HG03064 (cell line): ENCODE data around the gene ACKR3.

Experiments used
- ATAC-seq: cut with Tn5 transposase; IDR thresholded peaks from one replicate; pipeline ENCODE4 v1.9.1; 2021; ENCODE audit warnings: low read depth; ENCODE audit not compliant: unreplicated experiment

Gene ACKR3

DNA sequence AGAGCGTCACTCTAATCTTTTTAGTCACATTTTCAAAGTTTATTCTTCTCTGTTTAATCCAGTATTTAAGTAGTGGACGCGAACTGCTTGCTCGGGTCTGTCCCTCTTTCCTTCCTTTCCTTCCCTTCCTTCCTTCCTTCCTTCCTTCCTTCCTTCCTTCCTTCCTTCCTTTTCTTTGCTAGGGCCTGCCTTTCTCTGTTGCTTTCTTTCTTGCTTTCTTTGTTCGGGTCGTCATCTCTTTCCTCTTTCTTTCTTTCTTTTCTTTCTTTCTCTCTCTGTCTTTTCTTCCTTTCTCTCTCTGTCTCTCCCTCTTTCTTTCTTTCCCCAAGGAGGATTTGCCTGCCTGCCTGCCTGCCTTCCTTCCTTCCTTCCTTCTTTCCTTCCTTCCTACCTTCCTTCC lies 3.0 kb upstream of the ACKR3 start:
- no peak for ATAC-seq

DNA sequence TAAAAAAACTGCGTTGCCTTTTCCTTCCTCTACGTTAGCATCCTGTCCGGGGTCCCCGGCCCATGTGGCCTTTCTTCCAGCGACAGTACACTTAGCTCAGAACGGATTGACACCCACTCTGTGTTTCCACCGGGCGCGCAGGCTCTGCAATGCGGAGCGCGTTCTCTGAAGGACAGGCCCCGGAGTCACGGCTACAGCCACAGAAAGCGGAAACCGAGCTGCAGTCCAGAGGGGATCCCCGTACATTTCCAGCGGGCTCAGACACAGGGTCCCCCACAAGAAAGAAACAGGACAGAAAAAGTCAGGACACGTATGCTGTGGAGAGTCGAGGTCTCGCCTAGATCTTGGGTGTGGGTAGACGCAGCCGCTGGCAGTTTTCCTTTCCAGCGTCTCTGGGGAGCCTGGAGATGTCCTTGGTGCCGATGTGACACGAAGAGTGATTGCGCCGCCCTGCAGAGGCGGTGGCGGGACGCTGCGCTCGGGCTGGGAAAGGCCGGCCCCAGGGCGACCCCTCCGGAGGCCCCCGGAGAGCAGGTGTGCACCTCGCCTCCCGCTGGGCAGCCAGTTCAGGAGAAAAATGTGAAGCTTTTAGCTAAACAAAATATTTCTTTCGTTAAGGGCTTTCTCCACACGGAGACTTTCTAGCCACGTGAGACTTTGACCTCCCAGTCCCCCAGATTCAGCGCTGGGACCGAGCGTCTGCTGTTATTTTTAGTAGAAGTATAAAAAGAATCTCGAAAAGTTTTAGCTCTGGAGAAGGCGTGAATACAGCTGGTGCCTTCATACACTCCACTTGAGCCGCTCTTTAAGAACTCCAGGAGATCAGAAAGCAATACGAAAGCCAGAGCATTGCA lies 1.3 kb upstream of the ACKR3 start:
- peak; percentile 38 for ATAC-seq

DNA sequence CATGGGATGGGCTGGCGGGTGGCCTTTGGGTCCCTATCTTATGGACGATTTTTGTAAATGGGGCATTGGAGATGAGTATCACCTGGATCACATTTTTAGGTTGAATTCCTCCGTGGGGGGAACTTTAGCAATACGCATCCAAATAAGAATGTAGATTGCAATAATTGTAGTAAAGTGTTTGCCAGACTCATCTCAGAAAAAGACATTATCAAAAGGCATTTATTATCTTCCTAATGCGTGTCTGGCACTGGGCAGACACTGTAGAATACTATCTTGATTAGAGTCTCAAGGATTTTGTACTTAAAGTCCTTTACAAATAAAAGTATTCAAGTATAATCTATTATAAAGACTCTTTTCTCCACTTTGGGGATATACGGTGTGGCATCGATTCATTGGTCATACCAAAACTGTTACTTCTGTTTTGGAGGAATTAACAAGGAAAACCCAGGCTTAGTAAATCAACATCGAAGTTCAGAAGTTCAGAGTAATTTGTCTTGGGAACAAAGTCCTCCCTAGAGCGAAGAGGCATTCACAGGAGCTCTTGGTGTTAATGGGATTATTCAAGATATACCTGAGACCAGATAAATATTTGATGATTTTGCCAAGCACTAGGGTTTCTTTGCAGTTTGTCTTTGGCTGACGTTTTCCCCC lies 578 bp upstream of the ACKR3 start:
- no peak for ATAC-seq

DNA sequence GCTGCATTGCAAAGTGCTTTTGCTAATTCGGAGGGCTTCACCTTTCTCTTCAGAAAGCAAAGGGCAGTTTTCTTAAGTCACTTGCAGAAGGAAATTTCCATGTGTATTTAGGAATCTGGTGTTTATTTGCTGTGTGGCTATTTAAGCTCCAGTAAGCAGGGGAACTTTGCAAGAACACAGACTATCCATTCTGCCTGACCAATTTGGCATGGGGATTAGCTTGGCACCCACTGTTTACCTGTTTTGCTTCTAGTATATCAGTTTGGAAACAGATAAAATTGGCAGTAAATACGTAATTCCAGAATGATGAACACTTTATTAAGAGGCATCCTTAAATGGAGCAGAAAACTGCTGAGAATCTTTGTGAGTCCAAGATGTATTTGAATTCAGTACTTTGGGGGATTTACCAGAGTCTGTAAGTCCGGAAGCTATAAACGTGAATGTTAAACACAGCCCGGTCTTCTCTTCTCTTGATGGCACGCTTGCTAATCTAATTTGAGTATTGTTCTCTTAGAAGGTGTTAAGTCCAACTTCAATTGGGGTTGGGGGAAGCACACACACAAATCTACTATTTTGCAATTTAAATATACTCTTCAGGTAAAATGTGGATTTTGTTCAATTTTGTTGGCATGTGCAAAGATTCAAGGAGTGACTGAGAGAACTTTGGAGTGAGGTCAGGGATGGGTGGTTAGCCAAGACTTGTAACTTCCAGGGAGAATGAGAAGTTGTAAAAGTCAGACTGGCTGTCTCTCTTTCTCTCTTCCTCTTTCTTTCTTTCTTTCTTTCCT lies 650 bp downstream of the ACKR3 start:
- ATAC-seq: no peak

DNA sequence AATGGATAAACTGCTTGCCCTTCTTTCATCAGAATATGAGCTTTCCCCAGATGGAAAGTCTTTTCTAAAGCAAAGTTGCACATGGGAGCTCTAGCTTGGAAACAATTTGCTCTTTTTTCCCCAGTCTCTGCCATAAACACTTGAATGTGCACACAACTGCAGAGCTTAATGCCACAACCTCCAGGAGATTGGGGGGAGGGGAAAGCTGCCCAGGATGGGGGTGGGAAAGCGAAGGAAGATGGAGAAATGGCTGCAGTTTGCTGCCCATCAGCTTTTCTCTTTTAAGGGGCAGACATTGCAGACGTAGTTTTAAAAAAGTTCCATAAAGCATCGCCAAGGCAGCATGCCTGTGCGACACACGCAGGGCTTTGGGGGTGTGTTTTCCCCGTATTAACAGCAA lies 1.5 kb downstream of the ACKR3 start:
- ATAC-seq: no peak

DNA sequence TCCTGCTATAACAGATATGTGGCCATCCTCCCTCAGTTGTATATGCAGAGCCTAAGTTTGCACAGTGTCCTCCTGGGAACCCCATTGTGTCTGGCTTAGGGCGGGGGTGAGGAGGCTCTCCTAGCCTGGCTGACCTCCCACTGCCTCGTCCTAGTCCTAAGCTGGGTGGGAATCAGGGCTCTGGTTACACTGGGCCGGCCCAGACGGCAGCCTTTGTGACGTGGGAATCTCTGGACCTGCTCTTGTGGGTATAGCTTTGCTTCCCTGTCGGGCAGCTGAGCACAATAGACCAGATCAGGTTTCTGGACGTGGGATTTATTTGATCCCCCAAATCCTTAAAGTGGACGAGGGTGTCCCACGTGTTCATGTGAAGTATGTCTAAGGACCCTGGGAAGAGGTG lies 2.9 kb downstream of the ACKR3 start:
- ATAC-seq: no peak

DNA sequence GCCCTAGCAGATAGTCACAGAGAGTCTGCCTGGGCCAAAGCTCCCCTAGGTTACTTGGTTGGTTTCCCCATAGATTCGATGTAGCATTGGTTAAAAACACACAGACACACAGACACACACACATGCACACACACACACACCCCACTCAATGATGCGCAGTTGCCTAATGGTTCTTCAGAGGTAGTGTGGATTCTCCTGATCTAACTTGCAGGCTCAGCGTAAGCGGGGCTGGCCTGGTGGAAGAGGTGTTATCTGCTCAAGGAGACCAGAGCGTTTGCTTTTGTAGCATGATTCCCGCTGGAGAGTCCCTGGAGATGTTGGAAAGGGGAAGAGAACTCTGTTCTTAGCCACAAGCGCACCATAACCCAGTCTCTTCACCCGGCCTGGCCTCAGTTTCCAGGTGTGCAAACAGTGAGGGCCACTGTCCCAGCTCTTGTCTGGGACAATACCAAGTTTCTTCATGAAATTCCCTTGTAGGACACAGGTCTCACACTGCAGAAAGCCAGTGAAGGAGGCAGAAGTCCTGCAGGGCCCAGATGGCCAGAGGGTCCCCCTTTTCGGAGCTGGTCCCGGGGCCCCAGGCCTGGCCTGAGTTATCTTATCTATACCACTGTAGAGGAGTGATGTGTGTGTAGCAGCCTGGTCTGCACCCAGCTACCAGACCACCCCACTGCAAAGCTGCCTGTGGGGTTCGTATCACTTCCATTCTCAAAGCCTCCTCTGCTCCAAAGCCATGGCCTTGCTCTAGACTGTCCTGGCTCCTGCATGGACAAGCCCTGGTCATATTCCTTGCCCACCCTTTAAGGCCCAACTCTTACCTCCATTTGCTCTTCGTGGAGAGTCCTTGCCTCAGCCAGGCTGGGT lies 3.7 kb downstream of the ACKR3 start:
- no peak for ATAC-seq

DNA sequence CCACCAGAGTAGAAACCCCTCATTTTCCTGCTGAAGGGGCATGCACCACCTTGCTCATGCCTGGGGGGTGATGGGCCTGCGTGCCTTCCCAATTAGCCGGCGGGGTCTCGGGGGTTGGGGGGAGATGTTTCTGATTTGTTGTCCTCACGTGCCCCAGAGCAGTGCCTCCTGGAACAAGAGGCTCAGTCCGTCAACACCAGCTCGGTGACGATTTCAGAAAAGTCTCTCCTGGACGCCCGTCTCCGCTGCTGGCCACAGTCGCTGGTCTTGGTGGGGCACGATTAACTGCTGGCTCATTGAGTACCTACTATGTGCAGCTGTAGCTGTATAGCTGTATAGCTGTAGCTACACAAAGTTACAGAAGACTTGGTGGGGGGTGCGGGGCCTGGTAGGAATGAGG lies 4.4 kb downstream of the ACKR3 start:
- ATAC-seq: no peak

DNA sequence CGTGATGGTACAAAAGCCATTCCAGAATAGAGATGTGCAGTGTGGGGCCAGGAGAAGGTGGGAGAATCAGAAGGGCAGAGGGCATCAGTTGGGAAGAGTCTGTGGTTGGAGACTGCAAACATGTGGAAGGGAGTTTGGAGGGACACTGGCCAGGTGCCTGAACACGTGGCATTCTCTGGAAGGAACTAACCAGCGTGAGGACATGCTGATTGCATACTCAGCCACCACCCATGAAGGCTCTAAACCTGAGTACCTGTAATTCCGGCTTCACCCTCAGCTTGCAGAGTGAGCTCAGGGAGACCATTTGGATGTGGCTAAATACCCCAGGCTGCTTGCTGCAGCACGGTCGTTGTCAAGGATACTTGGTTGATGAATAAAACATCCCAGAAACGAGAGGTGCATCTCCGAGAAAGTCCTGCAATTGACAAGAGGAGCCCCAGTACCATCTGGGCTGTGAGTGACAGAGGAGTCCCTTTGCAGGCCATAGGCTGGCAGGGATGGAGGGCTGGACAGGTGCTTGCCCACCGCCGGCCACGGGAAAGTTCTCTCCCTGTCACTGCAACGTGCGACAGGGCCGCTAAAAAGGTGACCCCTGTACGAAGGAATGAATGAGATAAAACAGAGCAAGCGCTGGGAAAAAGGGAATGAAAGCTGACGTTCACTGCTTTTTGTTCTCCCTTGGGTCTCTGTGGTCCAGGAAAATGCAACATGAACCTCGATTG lies 5.0 kb downstream of the ACKR3 start:
- ATAC-seq: no peak

DNA sequence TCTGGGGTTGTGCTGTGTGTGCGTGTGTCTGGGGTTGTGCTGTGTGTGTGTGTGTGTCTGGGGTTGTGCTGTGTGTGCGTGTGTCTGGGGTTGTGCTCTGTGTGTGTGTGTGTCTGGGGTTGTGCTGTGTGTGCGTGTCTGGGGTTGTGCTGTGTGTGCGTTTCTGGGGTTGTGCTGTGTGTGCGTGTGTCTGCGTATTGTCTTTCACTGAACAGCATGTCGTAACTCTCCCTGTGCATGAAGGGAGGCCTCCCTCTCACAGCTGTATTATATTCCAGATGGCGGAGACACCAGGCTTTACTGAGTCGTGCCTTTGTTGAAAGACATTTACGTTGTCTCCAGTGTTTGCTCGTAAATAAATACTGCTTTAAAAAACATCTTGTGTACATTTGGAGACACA lies 5.9 kb downstream of the ACKR3 start:
- no peak for ATAC-seq

DNA sequence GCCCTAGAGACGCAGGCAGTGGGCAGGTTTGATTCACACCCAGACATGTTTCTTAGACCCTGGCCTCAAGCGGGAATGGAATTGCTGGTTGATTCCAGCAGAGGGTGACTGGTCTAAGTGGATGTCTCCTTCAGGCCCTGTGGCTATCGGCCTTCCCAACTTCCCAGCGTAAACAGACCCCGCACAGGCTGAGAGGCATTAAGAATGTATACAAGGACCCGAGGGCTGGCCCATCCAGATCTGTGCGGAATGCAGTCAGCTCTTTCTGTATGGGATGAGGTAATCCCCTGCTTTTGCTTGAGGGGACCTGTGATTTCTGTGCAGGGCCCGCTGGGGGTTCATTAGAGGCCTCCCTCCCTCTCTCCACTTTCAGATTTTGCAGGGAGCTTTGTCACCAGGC lies 6.5 kb downstream of the ACKR3 start:
- ATAC-seq: no peak

DNA sequence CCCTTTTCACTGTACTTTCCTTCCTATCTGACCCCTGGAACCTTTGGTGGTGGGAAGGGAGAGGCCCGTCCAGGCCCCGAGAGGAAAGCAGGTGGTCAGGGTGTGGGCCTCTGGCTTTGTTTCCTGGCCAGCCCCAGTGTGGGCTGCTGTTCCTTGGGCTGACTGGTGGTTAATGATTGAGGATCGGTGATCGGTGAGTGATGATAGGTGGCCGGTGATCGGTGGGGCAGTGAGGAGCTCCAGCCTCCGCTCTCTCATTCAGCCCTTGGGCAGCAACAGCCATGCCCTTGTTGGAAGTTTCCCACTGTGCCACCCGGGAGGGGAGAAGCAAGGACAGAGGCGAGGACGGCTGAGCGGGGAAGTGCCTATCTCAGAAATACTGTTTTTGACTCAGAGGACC lies 7.3 kb downstream of the ACKR3 start:
- no peak for ATAC-seq

DNA sequence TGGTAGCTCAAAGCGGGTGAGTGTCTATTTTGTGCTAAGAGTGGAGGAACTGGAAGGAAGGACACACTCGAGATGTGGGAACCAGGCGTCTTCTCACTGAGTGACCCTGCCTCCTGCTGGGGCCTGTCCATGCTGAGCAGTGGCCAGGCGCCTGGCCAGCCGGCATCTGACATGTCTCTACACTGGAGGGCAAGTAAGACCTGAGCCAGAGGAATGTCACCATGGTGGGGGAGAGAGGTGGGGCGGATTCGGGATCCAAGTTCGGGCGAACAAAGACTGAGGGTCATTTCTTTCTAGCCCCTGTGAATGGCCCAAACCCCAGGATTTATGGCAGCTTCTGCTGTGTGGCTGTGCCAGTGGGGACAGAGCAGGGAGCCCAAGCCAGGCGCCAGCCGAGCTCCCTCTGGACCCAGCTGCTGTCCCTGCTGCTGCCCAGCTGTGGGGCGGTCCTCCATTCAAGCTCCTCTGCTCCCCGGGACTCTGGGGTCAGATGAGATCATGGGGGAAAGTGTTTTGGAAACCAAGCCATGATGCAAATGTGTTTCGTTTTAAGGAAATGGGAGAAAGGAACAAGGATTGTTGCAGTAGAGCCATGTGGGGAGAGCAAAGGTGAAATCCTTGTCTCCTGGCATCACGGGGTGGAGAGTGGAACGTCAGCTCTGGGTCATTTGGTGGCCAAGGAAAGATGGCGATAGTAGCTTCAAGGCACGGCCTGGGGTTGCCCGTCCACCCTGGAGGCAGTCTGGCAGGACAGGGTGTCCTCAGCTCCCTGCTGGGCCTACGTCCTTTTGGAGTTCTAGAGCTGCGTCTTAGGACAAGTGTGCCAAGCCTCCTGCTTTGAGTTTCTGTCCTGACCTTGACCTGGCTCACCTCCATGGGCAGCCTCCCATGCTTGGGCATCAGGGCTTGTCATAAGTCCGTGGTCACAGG lies 8.1 kb downstream of the ACKR3 start:
- no peak for ATAC-seq

DNA sequence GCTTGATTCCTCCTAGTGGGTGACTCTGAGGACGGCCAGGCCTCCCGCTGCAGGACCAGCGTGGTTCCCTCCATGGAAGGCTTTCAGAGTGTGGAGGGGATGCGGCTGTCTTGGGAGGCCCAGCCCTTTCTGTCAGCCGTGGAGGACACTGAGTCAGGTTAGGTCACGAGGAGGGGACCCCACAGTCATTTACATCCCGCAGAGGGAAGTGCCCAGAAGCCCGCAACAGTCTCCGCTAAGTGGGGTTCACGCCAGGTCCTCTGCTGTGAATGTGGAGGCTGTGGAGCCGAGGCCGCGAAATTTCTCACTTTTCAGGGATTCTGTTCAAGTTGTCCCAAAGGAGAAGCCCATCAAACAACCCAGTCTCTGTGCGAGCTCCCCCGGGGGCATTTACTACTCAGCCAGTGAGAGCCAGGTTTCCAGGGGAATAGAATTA lies 8.8 kb downstream of the ACKR3 start:
- ATAC-seq: no peak

DNA sequence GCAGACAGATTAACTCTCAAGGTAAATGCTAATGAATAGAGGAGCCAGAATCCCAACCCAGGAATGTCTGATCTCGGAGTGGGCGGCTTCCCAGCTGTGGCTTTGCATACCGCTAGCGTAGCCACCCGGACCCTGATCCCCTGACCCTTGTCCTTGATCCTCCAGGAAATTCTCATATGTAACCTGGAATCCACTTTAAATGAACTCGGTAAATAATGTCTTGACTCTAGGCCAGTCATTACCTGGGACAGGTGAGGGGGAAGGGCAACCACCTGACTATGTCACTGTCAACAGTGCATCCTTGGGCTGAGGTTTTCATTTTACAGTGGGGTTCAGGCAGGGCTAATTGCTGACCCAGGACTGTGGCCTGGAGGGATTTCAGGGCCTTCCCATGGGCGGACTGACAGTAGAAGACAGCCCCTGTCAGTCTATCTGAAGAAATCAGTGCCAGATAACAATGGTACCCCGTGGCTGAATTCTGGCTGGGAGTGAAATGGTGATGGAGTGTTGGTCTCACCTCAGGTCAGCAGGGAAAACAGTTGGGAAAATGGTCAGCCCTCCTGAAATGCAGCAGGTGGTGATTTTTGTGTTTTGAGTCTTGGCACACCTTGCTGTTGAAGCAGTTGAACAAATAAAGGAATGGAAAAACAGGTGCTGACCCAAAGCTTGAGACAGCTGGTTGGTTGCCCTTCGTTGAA lies 9.6 kb downstream of the ACKR3 start:
- no peak for ATAC-seq

DNA sequence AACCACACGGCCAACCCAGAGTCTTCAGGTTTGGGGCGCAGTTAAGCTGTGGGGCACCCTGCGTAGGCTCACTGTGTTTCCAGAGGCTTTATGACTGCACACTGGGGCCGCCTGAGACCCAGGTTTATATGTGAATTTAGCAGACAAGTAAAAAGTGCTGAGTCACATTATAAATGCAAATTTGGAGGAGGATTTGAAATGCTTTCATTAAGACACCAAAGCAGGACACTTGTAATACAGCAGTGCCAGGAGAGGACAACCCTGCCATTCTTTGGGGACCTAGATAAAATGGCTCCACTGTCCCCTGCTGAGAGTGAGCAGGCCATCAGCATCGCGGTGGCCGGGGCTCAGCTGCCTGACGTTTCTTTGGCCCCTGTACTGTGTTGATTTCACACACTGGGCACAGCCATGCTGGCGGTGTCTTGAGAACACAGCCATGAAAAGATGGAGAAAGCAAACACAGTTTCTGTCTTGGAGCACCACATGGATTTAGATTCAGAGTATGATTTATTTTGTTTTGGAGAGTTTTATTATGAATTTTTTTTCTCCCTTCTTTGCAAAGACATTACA lies 10.2 kb downstream of the ACKR3 start:
- ATAC-seq: no peak

DNA sequence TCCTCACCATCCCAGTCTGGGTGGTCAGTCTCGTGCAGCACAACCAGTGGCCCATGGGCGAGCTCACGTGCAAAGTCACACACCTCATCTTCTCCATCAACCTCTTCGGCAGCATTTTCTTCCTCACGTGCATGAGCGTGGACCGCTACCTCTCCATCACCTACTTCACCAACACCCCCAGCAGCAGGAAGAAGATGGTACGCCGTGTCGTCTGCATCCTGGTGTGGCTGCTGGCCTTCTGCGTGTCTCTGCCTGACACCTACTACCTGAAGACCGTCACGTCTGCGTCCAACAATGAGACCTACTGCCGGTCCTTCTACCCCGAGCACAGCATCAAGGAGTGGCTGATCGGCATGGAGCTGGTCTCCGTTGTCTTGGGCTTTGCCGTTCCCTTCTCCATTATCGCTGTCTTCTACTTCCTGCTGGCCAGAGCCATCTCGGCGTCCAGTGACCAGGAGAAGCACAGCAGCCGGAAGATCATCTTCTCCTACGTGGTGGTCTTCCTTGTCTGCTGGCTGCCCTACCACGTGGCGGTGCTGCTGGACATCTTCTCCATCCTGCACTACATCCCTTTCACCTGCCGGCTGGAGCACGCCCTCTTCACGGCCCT lies 11.2 kb downstream of the ACKR3 start:
- ATAC-seq: no peak
